ENCODE measurements around the gene TENM4.

- TF ChIP-seq POLR2A (IDR thresholded peaks at IDR 0.05) (no peak), CTCF (IDR thresholded peaks at IDR 0.05) (no peak)
These were observed 519.3 kb downstream of the TENM4 start for GRCh38 chr11:78921509-78921908.
